ENCODE measurements around the gene SP3.

DNA sequence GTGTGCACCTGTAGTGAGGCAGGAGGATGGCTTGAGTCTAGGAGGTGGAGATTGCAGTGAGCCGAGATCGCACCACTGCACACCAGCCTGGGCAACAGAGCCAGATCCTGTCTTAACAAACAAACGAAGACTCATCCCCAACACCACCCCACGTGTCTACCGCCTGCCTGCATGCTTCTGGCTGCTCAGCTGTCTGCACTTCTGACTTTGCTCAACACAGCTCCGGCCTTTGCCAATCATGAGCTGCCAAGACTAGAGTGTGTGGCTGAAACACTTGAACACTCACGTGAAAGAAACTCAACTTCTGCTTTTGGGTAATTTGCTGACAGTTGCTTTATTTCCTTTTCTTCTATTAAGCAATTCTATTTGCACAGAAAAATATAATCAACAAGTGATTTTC lies 32.1 kb upstream of the SP3 start:
- TF ChIP-seq CTCF (IDR thresholded peaks at IDR 0.05) (no peak), POLR2A (IDR thresholded peaks at IDR 0.05) (no peak)

All from body of pancreas (tissue), 4 donors.